HCT116 (cell line): Measurements from ENCODE around the gene GNPTG. TPM values are rescaled to one million over a fixed set of nuclear protein-coding genes. Genes with fewer than 3 reads are reported as not detected.

Source experiments
- ATAC-seq: fragments of 200-7000 bp; cut with Tn5 transposase; 2 replicates; pipeline ENCODE4 v1.9.1; 2020; ENCODE audit warnings: mild to moderate bottlenecking, moderate library complexity
- BruUV-seq: library from RNA; stranded (reverse); fragments of 400-500 nt; replicated peaks from 2 replicates; lab custom pipeline; 2021; lab: Mats Ljungman, UMichigan
- CTCF ChIA-PET: fragments of 300-600 bp; sonication (Branson Sonifier 250); formaldehyde crosslinking; loops from one replicate; lab custom pipeline; 2021; ENCODE audit warnings: antibody characterized with exemption; lab: Charles Lee
- POLR2A ChIA-PET: fragments of 300-600, 350-600 bp; sonication (Branson Sonifier 250); formaldehyde crosslinking; loops from one replicate; lab custom pipeline; 2021; ENCODE audit warnings: antibody characterized with exemption; lab: Charles Lee
- RAD21 ChIA-PET, 2 experiments: fragments of 300-600 bp; sonication (Branson Sonifier 250); formaldehyde crosslinking; loops; one replicate each; lab custom pipeline; 2023; ENCODE audit warnings: low total read pairs in 2 of 2; ENCODE audit not compliant: uncharacterized antibody in 2 of 2, unreplicated experiment in 2 of 2, low non-redundant PET in 1 of 2; lab: Charles Lee
- DNase-seq: peaks from one replicate; pipeline ENCODE4 v3.0.0-alpha.2; 2010; ENCODE audit warnings: low read depth, low spot score
- H2AFZ ChIP-seq: fragments of 200-600 bp; shearing (Covaris generic), sonication (generic); 2 replicates; pipeline ENCODE4 v1.6.1; 2017; ENCODE audit warnings: low read depth, mixed run types, mixed read lengths, antibody characterized with exemption, low read length; ENCODE audit not compliant: poor library complexity, severe bottlenecking
- H3K27ac ChIP-seq: 2 replicates; pipeline ENCODE4 v1.5.1; 2012; ENCODE audit warnings: low read depth, low read length
- H3K27me3 ChIP-seq: fragments of 200-600 bp; sonication (generic); 2 replicates; pipeline ENCODE4 v1.6.1; 2016; ENCODE audit warnings: mixed run types, low read length, mixed read lengths; ENCODE audit not compliant: insufficient read depth
- H3K36me3 ChIP-seq, 2 experiments: fragments of 200-500 bp in 1 of 2; fragments of 200-600 bp in 1 of 2; sonication (Bioruptor generic) in 1 of 2; sonication (generic) in 1 of 2; 2 replicates each; pipeline versions ENCODE4 v1.5.1 to v1.6.1; 2014 to 2016; ENCODE audit warnings: low read length in 2 of 2, inconsistent platforms in 1 of 2, mixed read lengths in 1 of 2, mixed run types in 1 of 2; ENCODE audit not compliant: insufficient read depth in 2 of 2, control insufficient read depth in 1 of 2
- H3K4me1 ChIP-seq, 2 experiments: fragments of 200-600 bp in 1 of 2; sonication (generic) in 1 of 2; 2 replicates each; pipeline versions ENCODE4 v1.5.1 to v1.6.1; 2012 to 2017; ENCODE audit warnings: low read length in 2 of 2, inconsistent platforms in 1 of 2, mild to moderate bottlenecking in 1 of 2, mixed read lengths in 1 of 2, mixed run types in 1 of 2, moderate library complexity in 1 of 2; ENCODE audit not compliant: insufficient read depth in 2 of 2, control insufficient read depth in 1 of 2
- H3K4me2 ChIP-seq: fragments of 200-600 bp; sonication (generic); 2 replicates; pipeline ENCODE4 v1.6.1; 2017; ENCODE audit warnings: mixed run types, low read length, mixed read lengths
- H3K4me3 ChIP-seq, 2 experiments: fragments of 200-600 bp in 1 of 2; sonication (generic) in 1 of 2; replicated peaks in 1 of 2; 2 replicates each; pipeline ENCODE4 v1.5.1; 2011 to 2016; ENCODE audit warnings: low read length in 2 of 2, control low read depth in 1 of 2, low read depth in 1 of 2, mild to moderate bottlenecking in 1 of 2, mixed read lengths in 1 of 2, mixed run types in 1 of 2
- H3K79me2 ChIP-seq: fragments of 200-600 bp; sonication (generic); 2 replicates; pipeline ENCODE4 v1.6.1; 2017; ENCODE audit warnings: mild to moderate bottlenecking, mixed run types, low read length, moderate library complexity, mixed read lengths; ENCODE audit not compliant: insufficient read depth
- H3K9ac ChIP-seq: fragments of 200-600 bp; sonication (generic); 2 replicates; pipeline ENCODE4 v1.6.1; 2016; ENCODE audit warnings: low read length, mixed read lengths
- H3K9me2 ChIP-seq: fragments of 200-600 bp; sonication (generic), shearing (Covaris generic); 2 replicates; pipeline ENCODE4 v1.6.1; 2017; ENCODE audit warnings: mixed run types, mild to moderate bottlenecking, moderate library complexity; ENCODE audit not compliant: insufficient read depth
- H3K9me3 ChIP-seq, 2 experiments: fragments of 200-500 bp in 1 of 2; fragments of 200-600 bp in 1 of 2; sonication (Bioruptor generic) in 1 of 2; sonication (generic) in 1 of 2; 2 replicates each; pipeline ENCODE4 v1.6.1; 2014 to 2017; ENCODE audit warnings: low read length in 2 of 2, mixed read lengths in 2 of 2, inconsistent platforms in 1 of 2, low read depth in 1 of 2, mild to moderate bottlenecking in 1 of 2, mixed run types in 1 of 2, moderate library complexity in 1 of 2; ENCODE audit not compliant: control insufficient read depth in 1 of 2, insufficient read depth in 1 of 2
- H4K20me1 ChIP-seq: fragments of 200-600 bp; sonication (generic), shearing (Covaris generic); 2 replicates; pipeline ENCODE4 v1.6.1; 2017; ENCODE audit warnings: mixed run types, mild to moderate bottlenecking, moderate library complexity; ENCODE audit not compliant: insufficient read depth
- CBX3 ChIP-seq: IDR thresholded peaks from 2 replicates; pipeline ENCODE4 v1.6.1; 2012; ENCODE audit warnings: low read depth
- CTCF ChIP-seq, 3 experiments: fragments of 200-600 bp in 1 of 3; sonication (generic) in 1 of 3; IDR thresholded peaks in 2 of 3; conservative IDR thresholded peaks in 1 of 3; 2 replicates each; pipeline ENCODE4 v1.5.1; 2012 to 2017; ENCODE audit warnings: low read depth in 2 of 3, low read length in 2 of 3, antibody characterized with exemption in 1 of 3, borderline replicate concordance in 1 of 3, control low read depth in 1 of 3, mild to moderate bottlenecking in 1 of 3, mixed read lengths in 1 of 3, mixed run types in 1 of 3, moderate library complexity in 1 of 3; ENCODE audit not compliant: insufficient read depth in 1 of 3
- EGR1 ChIP-seq: IDR thresholded peaks from 2 replicates; pipeline ENCODE4 v1.6.1; 2012; ENCODE audit warnings: low read depth
- JUND ChIP-seq: IDR thresholded peaks from 2 replicates; pipeline ENCODE4 v1.6.1; 2012
- SP1 ChIP-seq: IDR thresholded peaks from 2 replicates; pipeline ENCODE4 v1.6.1; 2012; ENCODE audit warnings: low read depth
- TCF7L2 ChIP-seq: IDR thresholded peaks from 2 replicates; pipeline ENCODE4 v1.7.0; 2011; ENCODE audit warnings: borderline replicate concordance, inconsistent platforms; ENCODE audit not compliant: insufficient read depth, insufficient read length; ENCODE audit errors: extremely low read depth
- YY1 ChIP-seq: IDR thresholded peaks from 2 replicates; pipeline ENCODE4 v1.6.1; 2011; ENCODE audit warnings: low read length, low read depth, moderate library complexity, mild to moderate bottlenecking; ENCODE audit not compliant: insufficient replicate concordance; ENCODE audit errors: extremely low read depth
- ZBTB33 ChIP-seq: IDR thresholded peaks from 2 replicates; pipeline ENCODE4 v1.6.1; 2011; ENCODE audit warnings: mild to moderate bottlenecking, low read length, moderate library complexity; ENCODE audit not compliant: insufficient replicate concordance; ENCODE audit errors: extremely low read depth
- intact Hi-C: fragments of 100-400 bp; cut with micrococcal nuclease; formaldehyde crosslinking; loops from 2 replicates; pipeline ENCODE4 v1.10.0; 2022
- total RNA-seq: library from RNA; stranded (reverse); gene quantifications from one replicate; pipeline ENCODE4 v1.2.1, GENCODE V29; 2021; ENCODE audit not compliant: unreplicated experiment

Gene GNPTG
- total RNA-seq, 1 experiment from 2014 or later: 35.2 TPM

GRCh38 chr16:1318268-1318545 is 33.5 kb upstream of the GNPTG start:
- POLR2A ChIA-PET: no interaction called here
- Histone ChIP-seq H3K36me3 (peaks cover 55 to 67% of the 10 kb centered on the region in 2 experiments), H3K9ac (no peak overlapping the region), H3K4me1 (no peaks in the 10 kb centered on the region), H3K4me3 (no peak overlapping the region), H3K27ac (no peak overlapping the region), H3K27me3 (no peaks in the 10 kb centered on the region), H3K4me2 (no peak overlapping the region), H2AFZ (no peak overlapping the region), H3K79me2 (peaks cover 70% of the 10 kb centered on the region), H4K20me1 (no peaks in the 10 kb centered on the region), H3K9me2 (no peaks in the 10 kb centered on the region), H3K9me3 (no peaks in the 10 kb centered on the region)
- CTCF ChIA-PET: no interaction called here
- ATAC-seq (no peak), DNase-seq (no peak)
- no TSS peak for BruUV-seq
- RAD21 ChIA-PET: no interaction called here
- TF ChIP-seq CBX3 (no peak), CTCF (IDR thresholded peaks at IDR 0.05 in 2 of 3, conservative IDR thresholded peaks at IDR 0.05 in 1 of 3; ENCODE audit: borderline replicate concordance in 1 of 3, insufficient read depth in 1 of 3, low read depth in 2 of 3, low read length in 2 of 3) (no peak), SP1 (no peak), YY1 (no peak), JUND (no peak), TCF7L2 (no peak), EGR1 (no peak), ZBTB33 (no peak)
- intact Hi-C loops: no loop called here
